ENCODE data around the gene TAPT1.

TAPT1 gene

GRCh38 chr4:16267639-16268038 lies 41.4 kb upstream of the TAPT1 start:
- no peak for DNase-seq (ENCODE audit: low read depth)
- no peak for TF ChIP-seq CTCF (IDR thresholded peaks at IDR 0.05; ENCODE audit: low read depth, low read length, missing control alignments)

GRCh38 chr4:16265820-16266219 lies 39.5 kb upstream of the TAPT1 start:
- no peak overlapping the region for H3K4me3 ChIP-seq (ENCODE audit: low read depth, low read length)
- TF ChIP-seq CTCF (IDR thresholded peaks at IDR 0.05; ENCODE audit: low read depth, low read length, missing control alignments) = no peak
- in situ Hi-C loops (cut with HindIII; ENCODE audit: low sequenced_read_pairs) = no loop called here
- no peak for DNase-seq (ENCODE audit: low read depth)

More at GRCh38 chr4:16267639-16268038, 41.4 kb upstream of the TAPT1 start:
- in situ Hi-C loops (cut with HindIII; ENCODE audit: low sequenced_read_pairs) = no loop called here
- no peak overlapping the region for H3K4me3 ChIP-seq (ENCODE audit: low read depth, low read length)

GRCh38 chr4:16264798-16265197 lies 38.5 kb upstream of the TAPT1 start:
- in situ Hi-C loops (cut with HindIII; ENCODE audit: low sequenced_read_pairs) = no loop called here
- DNase-seq (ENCODE audit: low read depth) = peak; percentile 26
- no peak overlapping the region for H3K4me3 ChIP-seq (ENCODE audit: low read depth, low read length)

GRCh38 chr4:16263056-16263455 lies 36.8 kb upstream of the TAPT1 start:
- in situ Hi-C loops (cut with HindIII; ENCODE audit: low sequenced_read_pairs) = no loop called here
- DNase-seq (ENCODE audit: low read depth) = no peak
- H3K4me3 ChIP-seq (ENCODE audit: low read depth, low read length) = no peak overlapping the region
- TF ChIP-seq CTCF (IDR thresholded peaks at IDR 0.05; ENCODE audit: low read depth, low read length, missing control alignments) = no peak

More at GRCh38 chr4:16264798-16265197, 38.5 kb upstream of the TAPT1 start:
- TF ChIP-seq CTCF (IDR thresholded peaks at IDR 0.05; ENCODE audit: low read depth, low read length, missing control alignments) = peak; percentile 54

- in situ Hi-C loops (cut with HindIII; ENCODE audit: low sequenced_read_pairs) = no loop called here
- H3K4me3 ChIP-seq (ENCODE audit: low read depth, low read length) = no peak overlapping the region
- no peak for DNase-seq (ENCODE audit: low read depth)
These were observed 35.9 kb upstream of the TAPT1 start for GRCh38 chr4:16262188-16262587.

GRCh38 chr4:16261313-16261878 lies 35.1 kb upstream of the TAPT1 start:
- no peak for TF ChIP-seq CTCF (IDR thresholded peaks at IDR 0.05; ENCODE audit: low read depth, low read length, missing control alignments)
- DNase-seq (ENCODE audit: low read depth) = no peak
- in situ Hi-C loops (cut with HindIII; ENCODE audit: low sequenced_read_pairs) = no loop called here
- H3K4me3 ChIP-seq (ENCODE audit: low read depth, low read length) = no peak overlapping the region

More at GRCh38 chr4:16262188-16262587, 35.9 kb upstream of the TAPT1 start:
- TF ChIP-seq CTCF (IDR thresholded peaks at IDR 0.05; ENCODE audit: low read depth, low read length, missing control alignments) = no peak

All from astrocyte of the cerebellum (primary cell).